ENCODE results near the gene MED7.

MED7 gene

GRCh38 chr5:157167214-157167621 is 24.6 kb upstream of the MED7 start:
- no peak for TF ChIP-seq NFIC (IDR thresholded peaks at IDR 0.05)
- no peak for TF ChIP-seq EGR1 (IDR thresholded peaks at IDR 0.05)
- no peak for TF ChIP-seq ZBTB7A (IDR thresholded peaks at IDR 0.05; ENCODE audit: low read depth)
- no peak for TF ChIP-seq REST (IDR thresholded peaks at IDR 0.05; ENCODE audit: low read depth)
- no peak for TF ChIP-seq RAD21 (IDR thresholded peaks at IDR 0.05; ENCODE audit: low read depth)
- no peak for TF ChIP-seq MAX (IDR thresholded peaks at IDR 0.05)
- no peak for TF ChIP-seq EP300 (IDR thresholded peaks at IDR 0.05; ENCODE audit: borderline replicate concordance)
- TF ChIP-seq YY1 (IDR thresholded peaks at IDR 0.05; ENCODE audit: low read depth) = no peak
- TF ChIP-seq CEBPB (IDR thresholded peaks at IDR 0.05) = no peak
- TF ChIP-seq TEAD4 (IDR thresholded peaks at IDR 0.05) = no peak

GRCh38 chr5:157166214-157167213 is 23.8 kb upstream of the MED7 start, which contains the start of gene GARIN3:
TSS of gene GARIN3 (minus strand) at chr5:157166264. CDS start at chr5:157166168, 96 bp downstream.
- TF ChIP-seq REST (IDR thresholded peaks at IDR 0.05; ENCODE audit: low read depth) (no peak), TAF1 (IDR thresholded peaks at IDR 0.05; ENCODE audit: low read depth) (no peak), TCF12 (IDR thresholded peaks at IDR 0.05; ENCODE audit: low read depth) (no peak), NFIC (IDR thresholded peaks at IDR 0.05) (no peak)

GRCh38 chr5:157165668-157166067 is 23.0 kb upstream of the MED7 start:
- TF ChIP-seq EGR1 (IDR thresholded peaks at IDR 0.05) = no peak
- no peak for TF ChIP-seq YY1 (IDR thresholded peaks at IDR 0.05; ENCODE audit: low read depth)

GRCh38 chr5:157165261-157165660 is 22.6 kb upstream of the MED7 start:
- TF ChIP-seq CEBPB (IDR thresholded peaks at IDR 0.05) (no peak), TEAD4 (IDR thresholded peaks at IDR 0.05) (no peak), EP300 (IDR thresholded peaks at IDR 0.05; ENCODE audit: borderline replicate concordance) (no peak), CREB1 (IDR thresholded peaks at IDR 0.05; ENCODE audit: low read depth) (no peak), USF1 (IDR thresholded peaks at IDR 0.05) (no peak), EGR1 (IDR thresholded peaks at IDR 0.05) (no peak)

GRCh38 chr5:157164521-157164920 is 21.9 kb upstream of the MED7 start:
- TF ChIP-seq EP300 (IDR thresholded peaks at IDR 0.05; ENCODE audit: borderline replicate concordance) = no peak
- TF ChIP-seq REST (IDR thresholded peaks at IDR 0.05; ENCODE audit: low read depth) = no peak
- TF ChIP-seq CREB1 (IDR thresholded peaks at IDR 0.05; ENCODE audit: low read depth) = no peak
- TF ChIP-seq TCF12 (IDR thresholded peaks at IDR 0.05; ENCODE audit: low read depth) = no peak
- no peak for TF ChIP-seq CEBPB (IDR thresholded peaks at IDR 0.05)
- no peak for TF ChIP-seq TEAD4 (IDR thresholded peaks at IDR 0.05)
- no peak for TF ChIP-seq YY1 (IDR thresholded peaks at IDR 0.05; ENCODE audit: low read depth)
- TF ChIP-seq EGR1 (IDR thresholded peaks at IDR 0.05) = no peak
- TF ChIP-seq USF1 (IDR thresholded peaks at IDR 0.05) = no peak
- TF ChIP-seq NFIC (IDR thresholded peaks at IDR 0.05) = no peak
- TF ChIP-seq TAF1 (IDR thresholded peaks at IDR 0.05; ENCODE audit: low read depth) = no peak
- no peak for TF ChIP-seq MAX (IDR thresholded peaks at IDR 0.05)
- TF ChIP-seq RAD21 (IDR thresholded peaks at IDR 0.05; ENCODE audit: low read depth) = no peak
- no peak for TF ChIP-seq ZBTB7A (IDR thresholded peaks at IDR 0.05; ENCODE audit: low read depth)
- no peak for TF ChIP-seq FOXM1 (IDR thresholded peaks at IDR 0.05; ENCODE audit: borderline replicate concordance, low read depth)
